H1 (cell line): ENCODE results near the gene CYB561A3. TPM values are rescaled to one million over a fixed set of nuclear protein-coding genes. Genes with fewer than 3 reads are reported as not detected.

Experiments
- CTCF ChIA-PET: fragments of 300-600 bp; sonication (Branson Sonifier 250); formaldehyde crosslinking; loops from one replicate; lab custom pipeline; 2021; ENCODE audit not compliant: partially characterized antibody; lab: Charles Lee
- POLR2A ChIA-PET: fragments of 300-600 bp; sonication (Branson Sonifier 250); formaldehyde crosslinking; loops from one replicate; lab custom pipeline; 2021; ENCODE audit warnings: inconsistent platforms; ENCODE audit not compliant: partially characterized antibody; lab: Charles Lee
- DNase-seq, 2 experiments: peaks; one replicate each; pipeline versions ENCODE4 v3.0.0 to v3.0.0-alpha.2; 2010 to 2022; ENCODE audit warnings: low spot score in 2 of 2, low read depth in 1 of 2, mixed read lengths in 1 of 2
- FAIRE-seq: peaks from 2 replicates; lab custom pipeline; 2011; peaks lifted over from hg19 to GRCh38; lab: Jason Lieb, UNC
- H2AFZ ChIP-seq: 2 replicates; pipeline ENCODE4 v1.8.1; 2012; ENCODE audit warnings: low read length, inconsistent platforms
- H2AK5ac ChIP-seq: 2 replicates; pipeline ENCODE4 v1.6.1; 2013; ENCODE audit warnings: low read depth, low read length
- H2BK120ac ChIP-seq: replicated peaks from 2 replicates; pipeline ENCODE3; 2013; ENCODE audit warnings: low read depth, low read length, inconsistent platforms
- H2BK12ac ChIP-seq: 2 replicates; pipeline ENCODE4 v1.6.1; 2013; ENCODE audit warnings: low read depth, low read length
- H2BK15ac ChIP-seq: 2 replicates; pipeline ENCODE4 v1.6.1; 2013; ENCODE audit warnings: low read length
- H2BK20ac ChIP-seq: 2 replicates; pipeline ENCODE4 v1.6.1; 2013; ENCODE audit warnings: low read length
- H2BK5ac ChIP-seq: 2 replicates; pipeline ENCODE4 v1.6.1; 2013; ENCODE audit warnings: low read depth, low read length
- H3K14ac ChIP-seq: 2 replicates; pipeline ENCODE4 v1.6.1; 2013; ENCODE audit warnings: inconsistent platforms; ENCODE audit not compliant: insufficient read length
- H3K18ac ChIP-seq: 2 replicates; pipeline ENCODE4 v1.6.1; 2013; ENCODE audit warnings: low read length; ENCODE audit errors: extremely low read depth
- H3K23ac ChIP-seq: 2 replicates; pipeline ENCODE4 v1.6.1; 2013; ENCODE audit warnings: inconsistent platforms; ENCODE audit not compliant: insufficient read length
- H3K23me2 ChIP-seq: 2 replicates; pipeline ENCODE4 v1.6.1; 2013; ENCODE audit warnings: low read depth, low read length
- H3K27ac ChIP-seq: 2 replicates; pipeline ENCODE4 v1.6.1; 2011; ENCODE audit warnings: low read depth, low read length, inconsistent platforms
- H3K27me3 ChIP-seq, 4 experiments: replicated peaks in 1 of 4; 1 replicate in 1 of 4; 2 replicates in 3 of 4; pipeline versions ENCODE4 v1.6.1 to v1.8.1; 2011 to 2013; ENCODE audit warnings: low read length in 3 of 4, mild to moderate bottlenecking in 3 of 4, inconsistent platforms in 2 of 4, mixed read lengths in 2 of 4, moderate library complexity in 1 of 4; ENCODE audit not compliant: control insufficient read depth in 3 of 4, insufficient read depth in 3 of 4; ENCODE audit errors: extremely low read depth in 1 of 4
- H3K36me3 ChIP-seq, 4 experiments: 2 replicates each; pipeline versions ENCODE4 v1.6.1 to v1.8.1; 2011 to 2013; ENCODE audit warnings: mild to moderate bottlenecking in 4 of 4, low read length in 3 of 4, moderate library complexity in 2 of 4, control low read depth in 1 of 4, inconsistent platforms in 1 of 4; ENCODE audit not compliant: insufficient read depth in 4 of 4, control insufficient read depth in 2 of 4
- H3K4ac ChIP-seq: replicated peaks from 2 replicates; pipeline ENCODE3; 2013; ENCODE audit warnings: low read length, low read depth, mixed read lengths, inconsistent platforms; ENCODE audit not compliant: insufficient read length
- H3K4me1 ChIP-seq, 4 experiments: replicated peaks in 1 of 4; 1 replicate in 1 of 4; 2 replicates in 3 of 4; pipeline versions ENCODE4 v1.6.1 to v1.8.1; 2011 to 2013; ENCODE audit warnings: low read length in 3 of 4, inconsistent platforms in 2 of 4, mixed read lengths in 1 of 4; ENCODE audit not compliant: insufficient read depth in 4 of 4, control insufficient read depth in 3 of 4
- H3K4me2 ChIP-seq, 2 experiments: 2 replicates each; pipeline versions ENCODE4 v1.6.1 to v1.8.1; 2011 to 2013; ENCODE audit warnings: low read depth in 2 of 2, low read length in 2 of 2, control low read depth in 1 of 2, inconsistent platforms in 1 of 2, mild to moderate bottlenecking in 1 of 2; ENCODE audit not compliant: insufficient read depth in 1 of 2
- H3K4me3 ChIP-seq, 4 experiments: fragments of 200-600, 300-600 bp in 1 of 4; sonication (generic), shearing (Covaris generic), sonication (Bioruptor Twin) in 1 of 4; 2 replicates each; pipeline versions ENCODE4 v1.5.1 to v1.8.1; 2011 to 2016; ENCODE audit warnings: low read length in 4 of 4, low read depth in 3 of 4, control low read depth in 2 of 4, inconsistent platforms in 2 of 4, mild to moderate bottlenecking in 2 of 4, mixed read lengths in 1 of 4, moderate library complexity in 1 of 4; ENCODE audit not compliant: insufficient read depth in 2 of 4; ENCODE audit errors: extremely low read depth in 1 of 4
- H3K56ac ChIP-seq: replicated peaks from 2 replicates; pipeline ENCODE3; 2013; ENCODE audit warnings: low read depth, mild to moderate bottlenecking, mixed read lengths, low read length, inconsistent platforms; ENCODE audit not compliant: insufficient read length
- H3K79me1 ChIP-seq: 2 replicates; pipeline ENCODE4 v1.6.1; 2013; ENCODE audit warnings: low read depth, low read length, control low read depth
- H3K79me2 ChIP-seq, 2 experiments: 2 replicates each; pipeline versions ENCODE4 v1.6.1 to v1.8.1; 2012 to 2013; ENCODE audit warnings: low read length in 2 of 2, mild to moderate bottlenecking in 2 of 2, inconsistent platforms in 1 of 2; ENCODE audit not compliant: insufficient read depth in 2 of 2, control insufficient read depth in 1 of 2
- H3K9ac ChIP-seq, 4 experiments: replicated peaks in 1 of 4; 1 replicate in 1 of 4; 2 replicates in 3 of 4; pipeline versions ENCODE4 v1.6.1 to v1.8.1; 2011 to 2013; ENCODE audit warnings: low read depth in 3 of 4, low read length in 3 of 4, control low read depth in 2 of 4, mild to moderate bottlenecking in 2 of 4, moderate library complexity in 2 of 4, inconsistent platforms in 1 of 4; ENCODE audit errors: extremely low read depth in 1 of 4
- H3K9me3 ChIP-seq, 2 experiments: 2 replicates each; pipeline versions ENCODE4 v1.6.1 to v1.8.1; 2012 to 2013; ENCODE audit warnings: mild to moderate bottlenecking in 2 of 2, moderate library complexity in 2 of 2, control low read depth in 1 of 2, inconsistent platforms in 1 of 2, low read depth in 1 of 2, low read length in 1 of 2, mixed read lengths in 1 of 2; ENCODE audit not compliant: insufficient read depth in 2 of 2
- H4K20me1 ChIP-seq, 2 experiments: replicated peaks in 1 of 2; 2 replicates each; pipeline versions ENCODE3 to v1.8.1; 2011 to 2013; ENCODE audit warnings: inconsistent platforms in 2 of 2, low read length in 2 of 2, mild to moderate bottlenecking in 1 of 2; ENCODE audit not compliant: insufficient read depth in 2 of 2, control insufficient read depth in 1 of 2
- H4K5ac ChIP-seq: 2 replicates; pipeline ENCODE4 v1.6.1; 2013; ENCODE audit warnings: low read length, low read depth, mixed read lengths, inconsistent platforms; ENCODE audit not compliant: insufficient read length
- H4K8ac ChIP-seq: 2 replicates; pipeline ENCODE4 v1.8.0; 2013; ENCODE audit warnings: mild to moderate bottlenecking, moderate library complexity, low read length, inconsistent platforms; ENCODE audit not compliant: insufficient read depth; ENCODE audit errors: extremely low read depth
- H4K91ac ChIP-seq: replicated peaks from 2 replicates; pipeline ENCODE3; 2013; ENCODE audit warnings: low read length, mixed read lengths, inconsistent platforms; ENCODE audit not compliant: insufficient read length
- ASH2L ChIP-seq: fragments of 200-600, 300-600 bp; sonication (generic); IDR thresholded peaks from one replicate; pipeline ENCODE4 v1.7.1; 2017; ENCODE audit warnings: low read length
- BCL11A ChIP-seq, 2 experiments: IDR thresholded peaks; one replicate each; pipeline ENCODE4 v1.6.1; 2011; ENCODE audit warnings: low read depth in 2 of 2, low read length in 2 of 2, mild to moderate bottlenecking in 2 of 2
- CHD1 ChIP-seq: IDR thresholded peaks from 2 replicates; pipeline ENCODE4 v1.6.1; 2012; ENCODE audit warnings: low read depth, low read length, improper control_type of control experiment
- GABPA ChIP-seq: IDR thresholded peaks from 2 replicates; pipeline ENCODE4 v1.6.1; 2011; ENCODE audit warnings: mild to moderate bottlenecking, low read length, moderate library complexity, borderline replicate concordance; ENCODE audit not compliant: insufficient read depth
- MAX ChIP-seq: IDR thresholded peaks from 2 replicates; pipeline ENCODE4 v1.6.1; 2012; ENCODE audit warnings: inconsistent platforms
- NANOG ChIP-seq: IDR thresholded peaks from 2 replicates; pipeline ENCODE4 v1.6.1; 2011; ENCODE audit warnings: low read length, low read depth, mild to moderate bottlenecking, inconsistent platforms; ENCODE audit not compliant: insufficient read depth, poor library complexity, severe bottlenecking
- NRF1 ChIP-seq: IDR thresholded peaks from 2 replicates; pipeline ENCODE4 v1.6.1; 2011; ENCODE audit warnings: mild to moderate bottlenecking, low read depth, low read length, improper control_type of control experiment
- POLR2AphosphoS5 ChIP-seq: IDR thresholded peaks from 2 replicates; pipeline ENCODE4 v1.6.1; 2011; ENCODE audit warnings: low read depth, low read length
- RXRA ChIP-seq: IDR thresholded peaks from 2 replicates; pipeline ENCODE4 v1.6.1; 2011; ENCODE audit warnings: low read depth, mild to moderate bottlenecking, low read length, moderate library complexity; ENCODE audit not compliant: insufficient read depth
- SIX5 ChIP-seq: IDR thresholded peaks from 2 replicates; pipeline ENCODE4 v1.6.1; 2011; ENCODE audit warnings: mild to moderate bottlenecking, low read depth, low read length
- SUZ12 ChIP-seq: fragments of 200-600 bp; sonication (generic); IDR thresholded peaks from 2 replicates; pipeline ENCODE4 v1.6.1; 2012; ENCODE audit warnings: mild to moderate bottlenecking, inconsistent platforms, low read length, moderate library complexity, mixed read lengths
- TAF7 ChIP-seq: optimal IDR thresholded peaks from 2 replicates; pipeline ENCODE3; 2011; ENCODE audit warnings: low read depth, mild to moderate bottlenecking, inconsistent platforms, low read length, moderate library complexity, borderline replicate concordance
- TCF12 ChIP-seq: IDR thresholded peaks from 2 replicates; pipeline ENCODE4 v1.6.1; 2011; ENCODE audit warnings: low read depth, mild to moderate bottlenecking, low read length
- TEAD4 ChIP-seq: IDR thresholded peaks from 2 replicates; pipeline ENCODE4 v1.6.1; 2012; ENCODE audit warnings: low read depth, low read length, inconsistent platforms, mixed read lengths
- WGBS, 2 experiments: shearing (Covaris generic) in 1 of 2; methylation state at CpG; one replicate each; pipeline versions ENCODE4 v1.1.6 to v1.1.7; 2013 to 2015; ENCODE audit warnings: low lambda C conversion rate in 2 of 2, mixed read lengths in 2 of 2, inconsistent platforms in 1 of 2, low coverage in 1 of 2, missing lambda C conversion rate in 1 of 2; ENCODE audit not compliant: insufficient replicate concordance in 2 of 2, insufficient coverage in 1 of 2, insufficient read length in 1 of 2; ENCODE audit errors: extremely low coverage in 1 of 2, missing lambda C conversion rate in 1 of 2; 5-methylcytosine and 5-hydroxymethylcytosine counted together
- polyA plus RNA-seq, 7 experiments: library from polyadenylated mRNA; depleted of rRNA in 3 of 7; stranded (reverse) in 5 of 7; unstranded in 2 of 7; fragments of >200 nt in 5 of 7; fragments of 200-250 nt in 2 of 7; gene quantifications; 1 replicate in 5 of 7; 2 replicates in 1 of 7; 4 replicates in 1 of 7; pipeline versions ENCODE4 v1.2.1 to v1.2.3, GENCODE V29; 2011 to 2013; ENCODE audit warnings: missing spikeins in 2 of 7, mixed read lengths in 2 of 7
- total RNA-seq: library from RNA; stranded (reverse); fragmentation: NEBNext Ultra II Directional; extraction: Animal tissue kit (Norgen Biotek cat#: 25700); gene quantifications from 2 replicates; pipeline ENCODE4 v1.2.1, GENCODE V29; 2021

Gene CYB561A3
- total and polyA plus RNA-seq, 2 of the 8 experiments (the other 6 are each of a cell fraction or from before 2014, with no cell fraction given): 29.6 to 41.2 TPM

GRCh38 chr11:61352038-61352437 lies 9.6 kb downstream of the CYB561A3 start:
- no peak overlapping the region for H2BK120ac ChIP-seq
- no peak overlapping the region for H3K27ac ChIP-seq
- no peaks in the 10 kb centered on the region for H3K4me1 ChIP-seq
- H3K9ac ChIP-seq: no peak overlapping the region
- 83% methylated on average over 8 of the region's 8 CpGs; no CpG with 5 or more reads in 1 of the 2 experiments for WGBS, 2 experiments
- H3K79me2 ChIP-seq: no peaks in the 10 kb centered on the region
- H3K9me3 ChIP-seq: no peaks in the 10 kb centered on the region
- H3K18ac ChIP-seq: no peak overlapping the region
- no peak overlapping the region for H3K14ac ChIP-seq
- peaks cover 2% of the 10 kb centered on the region for H3K79me1 ChIP-seq
- H2AFZ ChIP-seq: no peak overlapping the region
- no peak overlapping the region for H2BK5ac ChIP-seq
- H2BK12ac ChIP-seq: no peak overlapping the region
- CTCF ChIA-PET: interaction anchor here (0.9 to 22.8 kb wide), 3 partner anchors 14 to 83 kb away, joined by 3 to 255 read pairs (median 5); partner anchors contain the start of genes DDB1 and TKFC
- H4K91ac ChIP-seq: no peak overlapping the region
- no peak overlapping the region for H4K8ac ChIP-seq
- no peak overlapping the region for H2BK15ac ChIP-seq
- no peak overlapping the region for H2BK20ac ChIP-seq
- H3K4ac ChIP-seq: no peak overlapping the region
- no peak overlapping the region for H3K4me2 ChIP-seq
- H3K36me3 ChIP-seq: peaks cover 0 to 13% (median 8%) of the 10 kb centered on the region in 4 experiments; a peak in 5 of 8 replicates
- POLR2A ChIA-PET: interaction anchor here (1.4 to 39.7 kb wide), 3 partner anchors 0 to 51 kb away, joined by 3 to 1106 read pairs (median 1106); partner anchors contain the start of genes CYB561A3, DDB1, TKFC and TMEM138
- no peaks in the 10 kb centered on the region for H3K27me3 ChIP-seq
- H3K4me3 ChIP-seq: no peak overlapping the region
- no peak overlapping the region for H3K23ac ChIP-seq
- no peak overlapping the region for H3K56ac ChIP-seq
- no peaks in the 10 kb centered on the region for H3K23me2 ChIP-seq
- H4K20me1 ChIP-seq: peaks cover 0 to 8% of the 10 kb centered on the region in 2 experiments
- DNase-seq (no peak), FAIRE-seq (no peak)
- H4K5ac ChIP-seq: no peak overlapping the region
- H2AK5ac ChIP-seq: no peak overlapping the region
- TF ChIP-seq BCL11A (IDR thresholded peaks at IDR 0.05; ENCODE audit: low read depth in 2 of 2, low read length in 2 of 2) (no peak), TEAD4 (no peak), SUZ12 (no peak), CHD1 (no peak), NRF1 (no peak), ASH2L (no peak), SIX5 (no peak), GABPA (no peak), NANOG (no peak), TCF12 (no peak), MAX (no peak), TAF7 (no peak), POLR2AphosphoS5 (no peak), RXRA (no peak)
